Parathyroid adenoma (tissue), 2 donors: ENCODE results near the gene PDGFD.

Experiments
- H2AFZ ChIP-seq: fragments of 300-600 bp; sonication (generic); one replicate; pipeline ENCODE4 v1.7.0; 2017; ENCODE audit warnings: antibody characterized with exemption, mild to moderate bottlenecking
- H3K27ac ChIP-seq: fragments of 300-600 bp; sonication (generic); one replicate; pipeline ENCODE4 v1.7.0; 2017
- H3K27me3 ChIP-seq: fragments of 300-600 bp; sonication (generic); one replicate; pipeline ENCODE4 v1.7.0; 2017; ENCODE audit warnings: low read length; ENCODE audit not compliant: control insufficient read depth, insufficient read depth
- H3K36me3 ChIP-seq: fragments of 300-600 bp; sonication (generic); one replicate; pipeline ENCODE4 v1.7.0; 2017; ENCODE audit warnings: low read length; ENCODE audit not compliant: control insufficient read depth, insufficient read depth
- H3K4me1 ChIP-seq: fragments of 300-600 bp; sonication (generic); one replicate; pipeline ENCODE4 v1.7.0; 2017; ENCODE audit warnings: control low read depth
- H3K4me2 ChIP-seq: fragments of 300-600 bp; sonication (generic); one replicate; pipeline ENCODE4 v1.7.0; 2017; ENCODE audit warnings: low read length
- H3K4me3 ChIP-seq: fragments of 300-600 bp; sonication (generic); one replicate; pipeline ENCODE4 v1.7.0; 2017; ENCODE audit warnings: low read depth, low read length
- H3K79me2 ChIP-seq: fragments of 300-600 bp; sonication (generic); one replicate; pipeline ENCODE4 v1.7.0; 2017; ENCODE audit warnings: control low read depth
- H3K9ac ChIP-seq: fragments of 300-600 bp; sonication (generic); one replicate; pipeline ENCODE4 v1.7.0; 2017; ENCODE audit warnings: mild to moderate bottlenecking
- H3K9me3 ChIP-seq: fragments of 300-600 bp; sonication (generic); one replicate; pipeline ENCODE4 v1.7.0; 2017; ENCODE audit warnings: low read length; ENCODE audit not compliant: control insufficient read depth
- CTCF ChIP-seq: fragments of 300-600 bp; sonication (generic); IDR thresholded peaks from one replicate; pipeline ENCODE4 v1.7.0; 2017; ENCODE audit warnings: antibody characterized with exemption, mild to moderate bottlenecking
- donor health status: primary hyperparathyroidism.

PDGFD gene

DNA sequence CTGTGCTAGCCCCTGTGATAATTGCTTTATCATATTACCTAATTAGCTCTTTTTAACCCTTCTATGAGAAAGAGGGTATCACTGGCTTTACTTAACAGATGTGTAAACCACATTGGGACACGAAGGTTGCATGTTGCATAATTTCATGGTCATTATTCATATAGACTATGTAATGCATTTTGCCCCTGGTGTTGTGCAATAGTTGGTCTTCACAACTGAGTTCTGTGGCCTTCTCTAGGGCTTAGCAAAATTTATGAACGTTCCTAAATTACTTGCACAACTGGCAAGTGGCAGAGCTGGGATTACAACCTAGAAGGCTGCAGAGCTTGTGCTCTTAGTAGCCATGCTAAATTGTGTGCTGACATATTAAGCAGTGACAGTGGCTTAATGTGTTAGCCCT, 34.6 kb upstream of the PDGFD start:
- H3K4me3 ChIP-seq = no peak overlapping the region
- no peak overlapping the region for H3K9ac ChIP-seq
- no peaks in the 10 kb centered on the region for H3K4me1 ChIP-seq
- H3K79me2 ChIP-seq = no peaks in the 10 kb centered on the region
- H2AFZ ChIP-seq = no peak overlapping the region
- H3K4me2 ChIP-seq = no peak overlapping the region
- H3K27me3 ChIP-seq = no peaks in the 10 kb centered on the region
- no peaks in the 10 kb centered on the region for H3K36me3 ChIP-seq
- TF ChIP-seq CTCF = no peak
- H3K27ac ChIP-seq = no peak overlapping the region
- no peaks in the 10 kb centered on the region for H3K9me3 ChIP-seq

DNA sequence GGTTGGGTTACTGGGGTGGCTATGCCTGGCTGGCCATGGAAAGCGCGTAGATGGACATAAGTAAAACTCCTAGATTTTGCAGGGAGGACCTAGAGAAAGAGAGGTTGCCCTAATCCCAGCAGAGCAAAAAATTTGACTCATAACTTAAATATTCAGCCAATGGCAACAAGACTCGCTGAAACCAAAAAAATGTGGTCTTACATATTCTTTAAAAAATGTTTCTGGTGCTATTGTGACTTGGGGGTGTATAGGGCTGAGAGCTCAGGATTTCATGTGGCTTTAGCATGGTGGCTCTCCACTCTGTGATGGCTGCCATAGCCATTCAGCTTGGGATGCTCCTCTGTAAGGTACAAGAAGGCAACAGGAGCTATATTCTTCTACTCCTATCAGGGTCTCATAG, 27.2 kb upstream of the PDGFD start:
- H3K27ac ChIP-seq = no peak overlapping the region

DNA sequence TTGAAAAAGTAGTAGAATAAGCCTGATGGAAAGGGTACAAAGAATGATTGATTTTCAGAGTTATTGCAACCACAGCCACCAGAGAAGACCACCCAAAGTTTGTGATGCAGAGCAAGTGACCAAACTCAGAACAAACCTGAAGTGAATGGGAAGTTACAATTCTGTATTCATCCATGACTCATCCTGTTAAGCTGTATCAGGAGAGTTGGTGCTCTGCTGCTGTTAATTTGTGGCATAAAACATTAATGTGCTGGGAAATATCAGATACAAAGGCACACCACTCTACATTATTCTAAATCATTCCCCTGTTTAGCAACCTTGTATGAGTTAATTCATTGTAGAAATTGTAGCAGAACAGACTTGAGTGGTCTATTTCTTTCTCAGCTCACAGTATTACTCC, 19.6 kb upstream of the PDGFD start:
- H2AFZ ChIP-seq = no peak overlapping the region
- H3K79me2 ChIP-seq = no peaks in the 10 kb centered on the region
- H3K27me3 ChIP-seq = no peaks in the 10 kb centered on the region
- H3K27ac ChIP-seq = no peak overlapping the region
- no peak overlapping the region for H3K4me2 ChIP-seq
- TF ChIP-seq CTCF = no peak
- no peak overlapping the region for H3K9ac ChIP-seq
- H3K4me1 ChIP-seq = no peaks in the 10 kb centered on the region
- no peaks in the 10 kb centered on the region for H3K36me3 ChIP-seq
- no peaks in the 10 kb centered on the region for H3K9me3 ChIP-seq
- H3K4me3 ChIP-seq = no peak overlapping the region

More for the DNA sequence above, 27.2 kb upstream of the PDGFD start:
- Histone ChIP-seq H3K79me2 (no peaks in the 10 kb centered on the region), H3K36me3 (no peaks in the 10 kb centered on the region), H2AFZ (no peak overlapping the region), H3K4me3 (no peak overlapping the region), H3K27me3 (no peaks in the 10 kb centered on the region), H3K9ac (no peak overlapping the region), H3K9me3 (no peaks in the 10 kb centered on the region), H3K4me2 (no peak overlapping the region), H3K4me1 (no peaks in the 10 kb centered on the region)
- no peak for TF ChIP-seq CTCF

- no peak overlapping the region for H3K9ac ChIP-seq
- no peak overlapping the region for H3K4me2 ChIP-seq
- H3K79me2 ChIP-seq = no peaks in the 10 kb centered on the region
- H3K27ac ChIP-seq = no peak overlapping the region
- no peaks in the 10 kb centered on the region for H3K36me3 ChIP-seq
- no peak overlapping the region for H2AFZ ChIP-seq
- H3K4me3 ChIP-seq = no peak overlapping the region
- H3K9me3 ChIP-seq = no peaks in the 10 kb centered on the region
- H3K4me1 ChIP-seq = no peaks in the 10 kb centered on the region
- no peaks in the 10 kb centered on the region for H3K27me3 ChIP-seq
- TF ChIP-seq CTCF = no peak
These were observed 11.8 kb upstream of the PDGFD start for GRCh38 chr11:104175769-104176168.

- no peak overlapping the region for H3K9ac ChIP-seq
- no peaks in the 10 kb centered on the region for H3K79me2 ChIP-seq
- no peak overlapping the region for H3K27ac ChIP-seq
- no peak overlapping the region for H3K4me2 ChIP-seq
- no peak overlapping the region for H3K4me3 ChIP-seq
- H3K36me3 ChIP-seq = no peaks in the 10 kb centered on the region
- no peak overlapping the region for H2AFZ ChIP-seq
- no peak for TF ChIP-seq CTCF
- H3K9me3 ChIP-seq = no peaks in the 10 kb centered on the region
- H3K27me3 ChIP-seq = no peaks in the 10 kb centered on the region
- no peaks in the 10 kb centered on the region for H3K4me1 ChIP-seq
These were observed 5.1 kb upstream of the PDGFD start for GRCh38 chr11:104169091-104169490.
